K562 (cell line): Measurements from ENCODE around the gene DHRS11. TPM values are rescaled to one million over a fixed set of nuclear protein-coding genes. Genes with fewer than 3 reads are reported as not detected.

Source experiments
- CTCF ChIP-seq, 3 experiments: IDR thresholded peaks in 2 of 3; conservative IDR thresholded peaks in 1 of 3; 2 replicates each; pipeline ENCODE4 v1.5.1; 2011 to 2012; ENCODE audit warnings: low read length in 3 of 3, mild to moderate bottlenecking in 3 of 3, control low read depth in 2 of 3, improper control_type of control experiment in 1 of 3, inconsistent platforms in 1 of 3, low read depth in 1 of 3, mixed read lengths in 1 of 3, moderate library complexity in 1 of 3; ENCODE audit not compliant: insufficient read depth in 2 of 3
- ID3 ChIP-seq, 2 experiments: fragments of 250-450 bp in 1 of 2; fragments of 450-650 bp in 1 of 2; sonication (Bioruptor Pico) in 1 of 2; IDR thresholded peaks; 2 replicates each; pipeline versions ENCODE4 v1.6.1 to v1.8.0; 2016 to 2021; ENCODE audit warnings: mild to moderate bottlenecking in 2 of 2, moderate library complexity in 2 of 2, missing compliant biosample characterization in 1 of 2, missing genetic modification characterization in 1 of 2
- PBX2 ChIP-seq, 2 experiments: IDR thresholded peaks in 1 of 2; conservative IDR thresholded peaks in 1 of 2; 2 replicates each; pipeline ENCODE4 v1.6.1; 2016; ENCODE audit warnings: low read depth in 2 of 2, mild to moderate bottlenecking in 1 of 2, missing compliant biosample characterization in 1 of 2, missing genetic modification characterization in 1 of 2, moderate library complexity in 1 of 2
- SIN3B ChIP-seq: fragments of 450-650 bp; IDR thresholded peaks from 2 replicates; pipeline ENCODE4 v1.6.1; 2017; ENCODE audit warnings: low read depth, mild to moderate bottlenecking, moderate library complexity
- SNAPC5 ChIP-seq: fragments of 250-450 bp; sonication (Bioruptor Pico); IDR thresholded peaks from 2 replicates; pipeline ENCODE4 v1.8.0; 2021; ENCODE audit warnings: moderate library complexity, mild to moderate bottlenecking, inconsistent platforms
- ZNF280A ChIP-seq: fragments of 450-650 bp; IDR thresholded peaks from 2 replicates; pipeline ENCODE4 v1.6.1; 2018; ENCODE audit warnings: mild to moderate bottlenecking, low read depth; ENCODE audit not compliant: partially characterized antibody
- polyA plus RNA-seq, 8 experiments: library from polyadenylated mRNA; depleted of rRNA in 4 of 8; stranded (reverse) in 5 of 8; unstranded in 3 of 8; fragments of >200 nt; fragmentation: Nextera tagmentation in 2 of 8; fragmentation: Illumina TruSeq in 1 of 8; extraction: Ambion mirVana in 2 of 8; extraction: Trizol in 1 of 8; gene quantifications; 2 replicates each; pipeline versions ENCODE4 v1.2.1 to v1.2.3, GENCODE V29; 2011 to 2014; ENCODE audit warnings: inconsistent platforms in 1 of 8, missing spikeins in 1 of 8
- total RNA-seq, 7 experiments: library from RNA; depleted of rRNA in 6 of 7; stranded (reverse); fragments of >200 nt in 6 of 7; fragmentation: Illumina TruSeq in 2 of 7; extraction: Trizol in 2 of 7; gene quantifications; 2 replicates each; pipeline versions ENCODE4 v1.2.1 to v1.2.3, GENCODE V29; 2011 to 2021; ENCODE audit warnings: low replicate concordance in 1 of 7

DHRS11 gene
- total and polyA plus RNA-seq, 9 of the 15 experiments (the other 6 are each of a cell fraction or from before 2014, with no cell fraction given): 15.2 to 123 (median 59.8) TPM

GRCh38 chr17:36545465-36546417, 45.9 kb upstream of the DHRS11 start (continued):
- TF ChIP-seq PBX2 (CRISPR knock-in tag; IDR thresholded peaks at IDR 0.05; ENCODE audit: low read depth) (no peak), PBX2 (tag; conservative IDR thresholded peaks at IDR 0.05; ENCODE audit: low read depth) (no peak), CTCF (IDR thresholded peaks at IDR 0.05 in 2 of 3, conservative IDR thresholded peaks at IDR 0.05 in 1 of 3; ENCODE audit: insufficient read depth in 2 of 3, low read depth in 1 of 3, low read length in 3 of 3) (0 out of 6 replicates have a peak, but pooled peaks of 1 of the 3 experiments have one; percentile 18), SNAPC5 (CRISPR knock-in tag) (no peak), SIN3B (peak; percentile 80), ID3 (CRISPR knock-in tag; IDR thresholded peaks at IDR 0.05) (no peak), ID3 (tag; IDR thresholded peaks at IDR 0.05) (peak; percentile 72), ZNF280A (no peak)
